Glomerular endothelial cell (primary cell): ENCODE measurements around the gene EXTL1. TPM values are rescaled to one million over a fixed set of nuclear protein-coding genes. Genes with fewer than 3 reads are reported as not detected.

ENCODE experiments used
- DNase-seq: peaks from one replicate; pipeline ENCODE4 v3.0.0-alpha.2; 2011; ENCODE audit warnings: low read depth, low spot score; ENCODE audit errors: extremely low read depth
- total RNA-seq: library from RNA; depleted of rRNA; stranded (reverse); fragments of >200 nt; gene quantifications from 2 replicates; pipeline ENCODE4 v1.2.3, GENCODE V29; 2015

Gene EXTL1
- total RNA-seq, 1 donor from 2014 or later, result 0.06 TPM

- no peak for DNase-seq
Observed at GRCh38 chr1:25996966-25997827, 24.4 kb upstream of the EXTL1 start.

- peak; percentile 100 for DNase-seq
Observed at GRCh38 chr1:25997828-25998761, 23.5 kb upstream of the EXTL1 start, which contains the start of gene PAFAH2. Gene PAFAH2 (minus strand): TSS chr1:25998063. CDS start chr1:25990816, 7,247 bp downstream.

GRCh38 chr1:25999041-25999800 is 22.4 kb upstream of the EXTL1 start:
- DNase-seq, result no peak

- no peak for DNase-seq
Observed at GRCh38 chr1:26003262-26003661, 18.3 kb upstream of the EXTL1 start.

- DNase-seq, result no peak
Observed at GRCh38 chr1:26003756-26004155, 17.8 kb upstream of the EXTL1 start.

- no peak for DNase-seq
Observed at GRCh38 chr1:26005434-26006105, 16.0 kb upstream of the EXTL1 start.

- DNase-seq, result no peak
Observed at GRCh38 chr1:26006710-26007109, 14.9 kb upstream of the EXTL1 start.

- no peak for DNase-seq
Observed at GRCh38 chr1:26009796-26010447, 11.7 kb upstream of the EXTL1 start.

GRCh38 chr1:26010825-26011224 is 10.8 kb upstream of the EXTL1 start:
- no peak for DNase-seq

GRCh38 chr1:26012864-26013263 is 8.7 kb upstream of the EXTL1 start:
- DNase-seq, result no peak

- no peak for DNase-seq
Observed at GRCh38 chr1:26014179-26014578, 7.4 kb upstream of the EXTL1 start.

GRCh38 chr1:26015358-26015757 is 6.2 kb upstream of the EXTL1 start:
- no peak for DNase-seq

GRCh38 chr1:26016258-26016952 is 5.2 kb upstream of the EXTL1 start:
- DNase-seq, result no peak

- no peak for DNase-seq
Observed at GRCh38 chr1:26016953-26017545, 4.5 kb upstream of the EXTL1 start.

- no peak for DNase-seq
Observed at GRCh38 chr1:26017606-26018005, 4.0 kb upstream of the EXTL1 start.

- no peak for DNase-seq
Observed at GRCh38 chr1:26019641-26020315, 1.8 kb upstream of the EXTL1 start.

- DNase-seq, result no peak
Observed at GRCh38 chr1:26020330-26020768, 1.2 kb upstream of the EXTL1 start.
